ENCODE data around the gene TAS2R60.
"Not testable (repeated sequence)": the region's sequence is repeated elsewhere in the genome, so short reads cannot be mapped to it uniquely, and the experiment has no call there.

The TAS2R60 gene

DNA sequence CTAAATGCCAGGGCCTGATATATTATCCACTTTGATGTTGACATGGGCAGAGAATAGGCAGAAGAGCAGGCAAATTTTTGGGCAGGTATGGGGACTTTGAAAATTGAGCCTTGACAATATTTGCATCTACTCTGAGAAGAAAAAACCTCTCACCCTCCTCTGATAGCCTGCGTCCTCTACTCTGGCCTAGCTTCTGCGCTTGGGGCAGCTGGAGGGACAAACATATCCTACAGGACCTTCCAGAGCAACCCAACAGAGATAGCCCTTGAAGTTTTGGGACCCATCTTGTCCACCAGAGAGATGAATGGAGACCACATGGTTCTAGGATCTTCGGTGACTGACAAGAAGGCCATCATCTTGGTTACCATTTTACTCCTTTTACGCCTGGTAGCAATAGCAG lies at the start of gene TAS2R60:
Gene TAS2R60, plus strand, starts transcription at position 301 of the 400 bp plus-strand sequence. Its CDS starts 0 bp downstream, at position 301.
- no peak for DNase-seq

GRCh38 chr7:143394068-143394467 lies 49.2 kb upstream of the TAS2R60 start:
- no peak for DNase-seq

GRCh38 chr7:143394777-143395176 lies 48.5 kb upstream of the TAS2R60 start:
- no peak for DNase-seq

DNA sequence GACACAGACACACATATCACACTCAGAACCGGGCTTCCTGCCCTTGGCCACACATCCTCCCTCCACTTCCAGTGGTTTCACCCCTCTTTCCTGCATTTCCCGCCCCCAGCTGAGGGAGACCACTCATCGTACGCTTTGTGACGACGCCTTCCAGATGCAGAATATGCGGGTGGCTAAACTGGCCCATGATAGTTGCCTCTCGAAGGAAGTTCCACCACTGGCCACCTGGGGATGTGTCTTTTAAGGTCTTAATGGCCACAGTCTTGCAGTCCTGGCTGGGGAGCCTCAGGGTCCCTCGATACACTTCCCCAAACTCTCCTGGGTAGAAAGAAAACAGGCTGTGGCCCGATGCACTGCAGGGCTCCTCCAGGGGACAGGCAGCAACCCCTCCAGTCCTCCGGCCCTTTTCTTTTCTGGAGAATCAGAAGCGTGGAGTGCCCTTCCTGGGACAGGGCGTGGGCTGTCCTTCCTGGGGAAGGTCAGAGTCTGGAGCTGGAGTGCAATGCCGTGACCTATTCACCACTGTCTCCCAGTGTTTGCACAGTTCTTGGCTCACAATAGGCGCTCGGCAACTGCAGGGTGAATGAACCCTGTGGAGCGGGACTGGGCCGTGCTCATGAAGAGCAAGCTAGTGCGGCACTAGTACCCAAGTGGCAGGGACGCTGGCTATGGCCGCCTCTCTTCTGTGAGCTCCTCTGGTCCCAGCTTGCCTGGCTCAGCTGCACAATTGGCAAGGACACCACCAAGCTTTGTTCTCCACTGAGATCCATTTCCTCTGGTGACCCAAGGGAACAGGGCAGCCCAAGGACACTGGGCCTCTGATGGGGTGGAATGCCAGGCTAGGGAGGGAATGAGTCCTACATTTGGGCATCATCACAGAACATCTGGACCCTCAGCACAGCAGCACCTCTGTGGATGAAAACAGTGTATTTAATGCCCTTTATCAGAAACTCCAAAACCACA lies 47.8 kb upstream of the TAS2R60 start:
- no peak for DNase-seq

DNA sequence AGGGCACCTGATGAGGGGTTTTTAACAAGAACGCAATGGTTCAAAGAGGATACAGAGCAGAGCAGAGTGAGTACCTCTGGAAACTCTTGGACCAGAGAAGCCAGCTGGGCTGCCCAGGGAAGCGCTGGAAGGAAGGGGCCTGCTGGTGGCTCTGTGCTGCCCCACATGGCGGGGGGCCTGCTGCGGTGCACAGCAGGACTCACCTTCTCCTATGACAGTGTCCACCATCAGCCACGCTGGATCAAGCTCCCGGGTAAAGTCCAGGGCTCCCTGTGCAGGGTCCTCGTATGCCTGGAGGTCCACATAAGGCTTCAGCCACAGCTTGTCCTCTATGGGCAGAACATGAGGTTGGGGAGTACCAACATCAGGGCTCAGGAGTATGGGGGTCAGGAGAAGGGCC lies 47.1 kb upstream of the TAS2R60 start:
- no peak for DNase-seq

DNA sequence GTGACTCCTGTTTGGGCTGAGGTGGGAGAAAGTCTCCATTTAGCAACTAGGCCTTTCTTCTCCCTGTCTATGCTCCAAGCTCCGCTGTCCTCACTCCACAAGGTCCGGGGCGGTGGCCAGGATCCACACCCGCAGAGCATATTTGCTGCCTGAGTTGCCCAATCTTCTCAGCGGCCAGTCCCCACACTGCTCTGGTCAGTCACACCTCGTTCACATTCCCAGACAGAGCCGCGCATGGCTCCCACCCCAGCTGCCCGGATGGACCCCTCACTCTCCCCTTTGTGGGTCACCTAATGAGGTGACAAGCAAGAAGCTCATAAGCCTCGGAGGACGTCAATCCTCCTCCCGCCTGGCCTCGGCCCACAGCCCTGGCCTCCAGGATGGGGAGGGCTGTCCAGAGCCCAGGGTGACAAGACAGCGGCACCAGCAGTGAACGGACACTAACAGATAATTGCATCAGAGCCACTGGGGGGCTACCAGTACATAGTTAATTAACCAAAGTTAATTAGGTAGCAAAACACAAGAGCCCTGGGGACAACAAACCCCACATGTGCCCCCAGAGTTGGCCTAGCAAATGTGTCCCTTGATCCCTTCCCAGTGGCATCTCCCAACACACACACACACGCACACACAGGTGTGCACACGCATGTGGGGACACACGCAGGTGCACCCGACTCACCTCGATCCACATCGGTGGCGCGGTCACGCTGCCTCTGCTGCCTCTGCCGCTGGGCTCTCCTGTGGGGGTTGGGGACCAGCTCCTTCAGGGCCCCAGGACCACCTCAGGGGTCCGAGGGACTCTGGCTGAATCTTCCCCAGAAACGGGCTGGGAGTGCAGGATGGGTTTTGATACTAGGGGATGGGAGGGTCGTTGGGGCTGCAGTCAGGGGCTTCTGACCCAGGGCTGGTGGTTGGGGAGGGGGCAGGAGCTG lies 46.4 kb upstream of the TAS2R60 start:
- no peak for DNase-seq

DNA sequence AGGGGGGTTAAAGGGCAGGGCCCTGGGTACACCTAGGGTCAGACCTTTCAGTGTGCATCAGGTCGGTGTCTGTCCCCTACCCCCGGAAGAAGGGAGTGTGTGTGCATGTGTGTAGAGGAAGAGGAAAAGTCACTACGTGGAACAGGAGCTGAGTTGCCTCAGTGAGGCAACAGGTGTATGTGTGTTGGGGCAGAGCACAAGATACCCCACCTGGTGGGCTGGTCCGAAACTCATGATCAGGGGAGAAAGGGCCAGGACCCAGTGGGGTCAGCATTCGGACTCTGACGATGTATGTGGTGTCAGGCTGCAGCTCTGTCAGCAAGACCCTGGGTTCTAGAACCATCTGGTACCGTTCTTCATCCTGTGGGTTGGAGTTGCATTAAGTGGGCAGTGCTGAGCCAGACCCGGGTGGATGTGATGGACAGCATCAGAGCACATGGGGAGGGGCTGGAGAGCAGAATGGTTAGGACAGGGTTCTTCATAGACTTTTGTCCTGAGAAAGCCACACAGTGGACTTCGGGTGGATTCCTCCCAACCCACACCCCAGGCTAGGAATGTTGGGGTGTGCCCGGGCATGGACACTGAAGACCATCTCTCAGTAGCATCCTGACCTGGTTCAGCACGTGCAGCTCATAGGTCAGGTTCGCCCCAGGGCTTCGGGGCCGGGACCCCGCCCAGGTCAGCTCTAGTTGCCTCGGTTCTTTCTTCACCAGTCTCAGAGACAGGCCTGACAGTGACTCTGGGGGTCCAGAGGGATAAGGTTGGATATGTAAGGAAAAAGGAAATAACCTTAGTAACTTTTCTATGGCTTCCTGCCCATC lies 45.3 kb upstream of the TAS2R60 start:
- DNase-seq, result no peak

DNA sequence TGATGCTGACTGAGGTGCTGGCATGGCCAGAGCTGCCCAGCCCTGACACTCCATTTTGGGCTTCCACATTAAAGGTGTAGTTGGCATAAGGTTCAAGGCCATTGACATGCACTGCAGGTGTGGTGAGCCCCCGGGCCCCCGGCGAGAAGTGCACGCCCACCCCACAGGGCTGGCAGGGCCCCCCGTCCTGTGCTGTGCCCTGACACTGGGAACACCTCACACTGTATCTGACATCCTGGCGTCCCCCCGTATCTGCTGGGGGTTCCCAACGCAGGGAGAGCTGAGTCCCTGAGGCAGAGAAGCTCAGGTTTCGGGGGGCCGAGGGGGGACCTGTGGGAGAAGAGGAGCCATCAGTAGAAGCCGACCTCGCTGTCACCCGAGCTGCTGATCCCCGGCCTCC lies 44.6 kb upstream of the TAS2R60 start:
- no peak for DNase-seq

GRCh38 chr7:143399151-143399550 lies 44.1 kb upstream of the TAS2R60 start:
- no peak for DNase-seq

- no peak for DNase-seq
These were observed 43.6 kb upstream of the TAS2R60 start for GRCh38 chr7:143399642-143400041.

DNA sequence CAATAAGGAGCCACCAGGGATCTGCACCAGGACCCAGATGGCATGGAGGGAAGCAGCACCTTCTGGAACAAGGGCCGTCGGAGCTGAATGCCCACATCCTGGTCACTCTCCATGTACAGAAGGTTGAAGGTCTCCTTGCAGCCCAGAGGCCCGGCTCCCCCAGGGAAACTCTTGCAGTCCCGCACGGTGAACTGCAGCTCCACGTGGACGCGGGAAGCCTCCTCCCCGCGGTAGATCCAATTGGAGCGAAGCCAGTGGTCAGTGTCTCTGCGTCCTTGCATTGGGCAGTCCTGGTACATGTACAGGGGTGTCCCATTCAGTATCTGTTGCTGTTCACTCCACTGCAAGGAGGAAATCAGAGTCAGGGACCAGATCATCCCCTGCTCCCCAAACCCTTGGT lies 42.0 kb upstream of the TAS2R60 start:
- no peak for DNase-seq

GRCh38 chr7:143402233-143402632 lies 41.0 kb upstream of the TAS2R60 start:
- not testable (repeated sequence) for DNase-seq

- no peak for DNase-seq
These were observed 37.9 kb upstream of the TAS2R60 start for GRCh38 chr7:143405173-143406001.

DNA sequence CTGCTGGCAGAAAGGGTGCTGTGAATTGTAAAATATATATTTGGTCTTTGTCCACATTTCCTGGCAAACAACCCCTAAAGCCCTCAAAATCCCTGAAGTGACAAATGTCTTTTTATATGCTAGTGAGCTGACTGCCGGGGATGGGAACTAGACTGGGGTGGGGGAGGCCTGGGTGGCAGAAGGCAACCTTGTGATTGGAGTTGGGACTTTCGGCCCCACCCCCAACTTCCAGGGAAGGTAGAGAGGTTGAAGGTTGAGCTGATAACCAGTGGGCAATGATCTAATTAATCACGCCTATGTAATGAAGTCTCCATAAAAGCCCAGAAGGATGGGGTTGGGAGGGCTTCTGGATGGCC lies 37.3 kb upstream of the TAS2R60 start:
- DNase-seq, result no peak

DNA sequence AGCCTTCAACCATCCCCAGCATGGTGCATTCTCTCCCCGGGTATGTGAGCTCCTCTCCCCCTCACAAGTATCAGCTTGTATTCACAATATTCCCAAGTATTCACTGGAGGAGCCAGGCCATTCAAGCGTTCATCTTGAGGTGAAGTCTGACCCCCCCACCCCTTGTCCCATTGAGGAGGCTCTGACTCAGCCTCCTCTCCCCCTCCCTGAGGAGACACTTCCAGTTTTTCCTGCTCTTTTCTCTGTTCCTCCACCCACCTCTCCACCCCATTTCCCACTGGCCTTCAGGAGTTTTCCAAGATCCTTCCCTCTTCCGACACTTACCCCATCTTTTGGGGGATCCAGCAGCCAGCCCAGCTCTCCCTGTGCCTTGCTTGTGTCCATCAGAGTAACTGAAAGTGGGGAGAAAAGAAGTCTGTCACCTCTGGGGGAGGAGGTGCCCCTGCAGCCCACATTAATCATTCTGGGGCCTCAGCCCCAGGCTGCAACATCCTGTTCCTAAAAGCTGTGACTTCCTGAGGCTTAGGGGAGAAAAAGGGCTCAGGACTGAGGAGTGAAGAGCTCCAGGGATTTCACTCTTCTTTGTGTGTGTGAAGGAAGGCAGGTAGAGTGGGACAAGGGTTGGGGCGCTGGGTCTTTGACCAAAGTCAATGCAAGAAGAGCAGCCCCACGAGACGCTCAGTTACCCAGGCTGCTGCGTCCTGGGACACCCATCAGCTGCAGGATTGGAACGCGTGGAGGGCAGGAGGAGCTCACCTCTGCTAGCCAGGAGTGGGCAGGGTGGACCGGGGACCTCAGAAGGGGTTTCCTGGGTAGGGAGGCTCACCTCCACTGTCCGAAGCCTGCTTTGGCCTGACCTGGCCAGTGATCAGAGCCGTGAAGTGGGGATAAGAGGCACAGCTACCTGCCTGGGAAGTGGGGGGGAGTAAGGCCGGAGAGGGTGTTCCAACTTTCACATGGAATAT lies 35.7 kb upstream of the TAS2R60 start:
- no peak for DNase-seq

DNA sequence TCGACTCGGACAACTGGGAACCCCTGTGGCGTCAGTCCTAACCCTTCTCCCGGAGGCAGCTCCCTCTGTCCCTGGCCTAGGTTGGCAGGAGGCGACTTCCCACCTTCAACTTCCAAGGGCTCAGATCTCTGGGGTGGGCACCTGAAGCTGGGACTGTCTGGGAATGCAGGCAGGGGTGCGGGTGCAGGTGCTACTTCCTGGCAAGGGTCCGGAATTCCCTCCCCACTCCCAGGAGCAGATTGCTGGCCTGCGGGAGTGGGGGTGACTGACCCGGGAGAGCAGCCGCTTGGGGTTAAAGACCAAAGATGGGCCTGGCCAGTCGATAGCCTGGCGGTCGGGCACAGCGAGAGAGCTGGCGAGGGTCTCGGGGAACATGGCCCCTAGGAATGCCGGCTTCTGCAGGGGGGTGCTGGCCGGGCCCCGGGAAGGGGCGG lies 35.0 kb upstream of the TAS2R60 start:
- DNase-seq, result no peak

DNA sequence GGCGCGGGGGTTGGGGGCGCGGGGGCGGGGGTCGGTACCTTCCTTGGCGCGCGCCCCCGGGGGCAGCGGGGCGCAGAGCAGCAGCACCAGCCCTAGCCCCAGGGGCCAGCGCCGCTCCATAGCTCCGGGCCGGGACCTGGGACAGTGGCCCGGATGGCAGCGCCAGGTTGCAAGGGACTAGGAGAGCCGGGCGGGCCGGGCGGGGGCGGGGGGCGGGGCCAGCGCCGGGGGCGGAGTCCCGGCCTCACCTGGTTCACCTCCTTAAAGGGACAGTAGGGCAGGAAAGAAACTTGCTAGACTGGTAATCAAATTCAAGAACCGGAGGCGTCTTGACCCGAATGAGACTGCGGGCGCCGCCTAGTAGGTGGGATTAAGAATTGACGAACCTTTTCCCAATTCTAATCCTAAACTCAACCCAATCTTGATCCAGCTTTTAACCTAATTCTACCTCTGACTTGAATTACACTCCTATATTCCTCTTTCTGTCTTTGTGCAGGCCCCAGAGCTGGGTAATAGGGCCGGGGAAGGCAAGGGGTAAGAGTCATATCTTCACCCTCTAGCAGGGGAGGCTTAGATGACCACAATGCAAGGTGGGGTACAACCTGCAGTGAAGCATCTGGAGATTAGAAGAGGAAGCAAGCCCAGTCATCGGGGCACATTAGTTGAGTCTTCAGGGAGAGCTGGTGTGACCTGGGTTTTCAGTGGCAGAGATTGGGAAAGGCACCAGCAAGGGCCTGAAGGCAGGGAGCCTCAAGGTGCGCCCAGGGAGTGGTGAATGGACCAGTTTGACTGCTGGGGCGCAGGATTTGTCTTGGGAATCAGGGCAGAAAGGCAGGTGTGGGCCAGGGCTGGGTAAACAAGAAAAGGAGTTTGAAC lies 34.3 kb upstream of the TAS2R60 start, which contains the start of gene EPHA1:
Gene EPHA1, minus strand, starts transcription at position 171 of the 876 bp plus-strand sequence. Its CDS starts 51 bp downstream, at position 120.
- no peak for DNase-seq

DNA sequence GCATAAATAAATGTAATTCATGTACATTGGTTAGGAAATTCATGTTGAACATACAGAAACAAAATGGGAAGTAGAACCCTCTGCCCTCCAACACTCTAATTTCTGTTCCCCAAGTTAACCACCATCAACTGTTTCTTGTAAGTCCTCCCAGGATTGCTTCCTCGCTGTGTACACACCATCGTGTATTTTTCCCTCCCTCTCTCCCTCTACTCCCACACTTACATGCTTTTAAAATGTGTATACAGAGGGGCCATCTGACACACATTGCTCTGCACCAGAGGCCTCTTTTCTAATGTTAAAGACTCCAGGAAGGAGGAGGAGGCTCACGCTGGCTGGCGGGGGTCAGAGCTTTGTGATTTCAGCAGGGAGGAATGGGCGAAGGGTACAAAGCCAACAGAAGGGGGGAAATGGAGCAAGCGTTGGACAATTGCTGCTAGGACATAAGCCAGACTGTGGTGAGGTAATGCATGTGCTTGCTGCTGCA lies 32.7 kb upstream of the TAS2R60 start:
- DNase-seq, result no peak

All from activated CD4-positive, CD25-positive, alpha-beta regulatory T cell treated with anti-CD3 and anti-CD28 coated beads, Interleukin-2, amount 50 U/mL, for 72 hours (primary cell).